Activated naive CD8-positive, alpha-beta T cell treated with anti-CD3 and anti-CD28 coated beads for 36 hours (primary cell): ENCODE results near the gene RAP2B. TPM values are rescaled to one million over a fixed set of nuclear protein-coding genes. Genes with fewer than 3 reads are reported as not detected.

Source experiments
- DNase-seq: peaks from one replicate; pipeline ENCODE4 v3.0.0; 2021
- H3K27ac Mint-ChIP-seq: one replicate; pipeline ENCODE4 v1.8.0; 2022; ENCODE audit warnings: mild to moderate bottlenecking, moderate library complexity, mixed read lengths
- H3K27me3 Mint-ChIP-seq: one replicate; pipeline ENCODE4 v1.8.0; 2022; ENCODE audit warnings: mild to moderate bottlenecking, mixed read lengths
- H3K36me3 Mint-ChIP-seq: one replicate; pipeline ENCODE4 v1.8.0; 2021; ENCODE audit warnings: mild to moderate bottlenecking, mixed read lengths
- H3K4me1 Mint-ChIP-seq: one replicate; pipeline ENCODE4 v1.8.0; 2021; ENCODE audit warnings: mixed read lengths
- H3K4me3 Mint-ChIP-seq: one replicate; pipeline ENCODE4 v1.8.0; 2022; ENCODE audit warnings: mild to moderate bottlenecking, moderate library complexity, mixed read lengths
- H3K9me3 Mint-ChIP-seq: one replicate; pipeline ENCODE4 v1.8.0; 2022; ENCODE audit warnings: mixed read lengths
- total RNA-seq, 2 experiments: library from RNA; stranded (reverse); gene quantifications; one replicate each; pipeline ENCODE4 v1.2.3, GENCODE V29; 2021

Gene RAP2B
- total RNA-seq, 2 experiments from 2014 or later, result 12.4 to 12.7 TPM

DNA sequence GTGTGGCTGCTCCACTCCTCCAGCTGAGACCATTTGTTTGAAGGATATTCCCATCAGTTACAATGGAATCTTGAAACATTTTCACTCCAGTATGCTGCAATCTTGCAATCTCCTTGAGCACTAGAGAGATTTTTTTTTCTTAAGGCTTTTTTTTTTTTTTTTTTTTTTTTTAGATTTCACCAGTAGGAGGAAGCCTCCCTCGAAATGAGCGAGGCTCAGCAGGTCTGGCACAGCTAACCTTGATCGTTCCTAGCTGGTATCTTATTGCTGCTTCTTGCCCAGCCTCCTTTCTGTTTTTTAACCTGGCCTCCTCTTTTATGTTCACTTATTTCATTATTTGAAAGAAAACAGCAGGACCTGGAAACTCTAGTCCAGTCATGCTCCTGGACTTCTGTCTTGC, 48.1 kb downstream of the RAP2B start:
- H3K9me3 Mint-ChIP-seq, result no peaks in the 10 kb centered on the region
- DNase-seq, result no peak
- no peaks in the 10 kb centered on the region for H3K27me3 Mint-ChIP-seq
- H3K4me3 Mint-ChIP-seq, result no peak overlapping the region
- no peaks in the 10 kb centered on the region for H3K36me3 Mint-ChIP-seq
- H3K27ac Mint-ChIP-seq, result no peak overlapping the region
- peaks cover 18% of the 10 kb centered on the region for H3K4me1 Mint-ChIP-seq

DNA sequence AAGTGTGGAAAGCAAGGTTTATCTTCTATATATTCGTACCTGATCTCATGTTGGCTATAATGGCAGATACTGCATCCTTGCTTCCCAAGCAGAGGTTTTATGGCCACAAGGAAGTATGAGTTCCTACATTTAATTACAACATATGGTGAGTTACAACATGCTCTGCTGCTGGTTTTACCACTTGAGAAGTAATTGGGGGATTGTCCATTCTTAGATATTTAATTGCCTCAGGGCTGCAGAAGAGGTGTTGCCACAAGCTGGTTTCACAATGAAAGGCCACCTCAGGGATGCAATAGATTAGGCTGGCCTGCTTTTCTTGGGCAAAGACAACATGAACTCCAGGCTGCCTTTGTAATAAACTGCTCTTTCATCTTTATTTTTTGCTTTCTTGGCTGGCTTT, 48.6 kb downstream of the RAP2B start:
- no peaks in the 10 kb centered on the region for H3K36me3 Mint-ChIP-seq
- H3K4me3 Mint-ChIP-seq, result no peak overlapping the region
- no peaks in the 10 kb centered on the region for H3K27me3 Mint-ChIP-seq
- DNase-seq, result no peak
- no peaks in the 10 kb centered on the region for H3K9me3 Mint-ChIP-seq
- H3K27ac Mint-ChIP-seq, result no peak overlapping the region
- H3K4me1 Mint-ChIP-seq, result peaks cover 21% of the 10 kb centered on the region

DNA sequence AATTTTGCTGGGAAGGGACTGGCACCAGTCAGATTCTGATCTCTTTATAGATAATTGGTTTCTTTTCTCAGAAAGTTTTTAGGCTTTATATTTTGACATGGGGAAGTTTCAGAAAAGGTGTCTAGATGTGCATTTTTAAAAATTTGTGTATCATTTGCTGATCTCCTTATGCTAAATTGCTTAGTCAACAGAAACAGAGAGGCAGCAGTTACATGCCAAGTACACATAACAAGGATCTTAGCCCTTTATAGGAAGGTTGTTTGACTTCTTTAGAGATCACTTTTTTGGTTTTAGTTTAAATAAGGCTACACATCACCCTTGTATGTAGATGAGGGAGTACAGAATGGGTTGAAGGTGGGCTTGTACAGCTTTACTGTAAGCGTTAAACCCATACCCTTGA, 53.5 kb downstream of the RAP2B start:
- Mint-ChIP-seq H3K27me3 (no peaks in the 10 kb centered on the region), H3K4me3 (no peak overlapping the region), H3K27ac (no peak overlapping the region), H3K36me3 (no peaks in the 10 kb centered on the region), H3K9me3 (peaks cover 2% of the 10 kb centered on the region), H3K4me1 (peaks cover 29% of the 10 kb centered on the region)
- no peak for DNase-seq

DNA sequence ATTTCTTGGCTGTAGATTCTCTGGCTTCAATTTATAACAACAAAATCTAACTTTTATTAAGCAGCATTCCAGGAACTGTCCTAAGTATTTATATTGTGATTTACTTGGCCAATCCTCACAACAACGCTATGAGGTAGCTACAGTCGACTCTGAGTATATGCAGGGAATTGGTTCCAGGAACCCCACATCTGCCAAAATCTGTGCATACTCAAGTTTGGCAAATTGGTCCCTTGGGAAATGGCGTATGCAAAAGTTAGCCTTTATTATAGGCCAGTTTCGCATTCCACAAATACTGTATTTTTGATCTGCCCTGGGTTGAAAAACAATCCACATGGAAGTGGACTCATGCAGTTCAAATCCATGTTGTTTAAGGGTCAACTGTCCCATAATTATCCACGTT, 53.9 kb downstream of the RAP2B start:
- no peaks in the 10 kb centered on the region for H3K27me3 Mint-ChIP-seq
- peaks cover 28% of the 10 kb centered on the region for H3K4me1 Mint-ChIP-seq

DNA sequence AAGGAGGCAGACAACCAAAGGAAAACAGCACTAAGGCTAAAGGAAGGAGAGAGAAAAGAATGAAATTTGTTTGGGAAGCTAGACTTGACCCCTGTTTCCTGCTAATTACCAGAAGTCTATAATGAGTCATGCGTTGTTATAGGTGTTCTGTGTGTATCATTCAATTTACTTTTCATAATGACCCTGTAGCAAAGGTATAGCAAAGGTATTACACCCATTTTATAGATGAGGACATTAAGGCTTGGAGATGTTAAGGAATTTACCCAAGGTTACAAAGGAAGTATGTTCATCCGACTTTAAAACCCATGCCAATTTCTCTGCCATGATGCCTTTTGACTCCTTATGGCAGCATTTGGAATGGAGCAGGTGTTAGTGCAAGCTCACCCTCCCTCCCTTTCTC, 54.9 kb downstream of the RAP2B start:
- no peak overlapping the region for H3K4me3 Mint-ChIP-seq
- peaks cover 3% of the 10 kb centered on the region for H3K9me3 Mint-ChIP-seq
- H3K27ac Mint-ChIP-seq, result no peak overlapping the region
- H3K27me3 Mint-ChIP-seq, result no peaks in the 10 kb centered on the region
- no peaks in the 10 kb centered on the region for H3K36me3 Mint-ChIP-seq
- H3K4me1 Mint-ChIP-seq, result peaks cover 36% of the 10 kb centered on the region
- DNase-seq, result no peak

More for the DNA sequence above, 53.9 kb downstream of the RAP2B start:
- DNase-seq, result no peak
- Mint-ChIP-seq H3K4me3 (no peak overlapping the region), H3K36me3 (no peaks in the 10 kb centered on the region), H3K27ac (no peak overlapping the region), H3K9me3 (peaks cover 3% of the 10 kb centered on the region)

DNA sequence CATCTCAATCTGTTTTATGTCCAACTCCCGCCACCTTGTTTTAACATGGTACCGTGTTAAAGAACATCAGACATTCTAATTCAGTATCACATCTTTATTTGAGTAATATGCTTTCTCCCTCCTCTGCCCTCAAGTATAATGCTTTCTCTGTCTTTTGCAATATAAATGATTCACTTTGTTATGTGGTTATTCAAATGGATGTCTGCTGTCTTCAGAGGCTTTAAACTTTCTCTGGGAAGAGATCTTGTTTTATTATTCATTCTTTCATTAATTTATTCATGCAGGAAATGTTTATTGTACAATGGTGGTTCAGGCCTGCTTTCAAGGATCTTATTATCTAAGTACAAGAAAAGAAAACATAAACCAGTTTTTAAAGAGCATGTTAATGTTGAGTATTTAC, 57.1 kb downstream of the RAP2B start:
- Mint-ChIP-seq H3K9me3 (peaks cover 3% of the 10 kb centered on the region), H3K36me3 (no peaks in the 10 kb centered on the region), H3K4me3 (no peak overlapping the region), H3K4me1 (peaks cover 44% of the 10 kb centered on the region), H3K27ac (no peak overlapping the region), H3K27me3 (no peaks in the 10 kb centered on the region)
- DNase-seq, result no peak
